Activated naive CD8-positive, alpha-beta T cell treated with anti-CD3 and anti-CD28 coated beads, Interleukin-2, amount 10 ng/mL, durations not matched to agents 7 days and 5 days (primary cell): ENCODE results near the gene CYSTM1. TPM values are rescaled to one million over a fixed set of nuclear protein-coding genes. Genes with fewer than 3 reads are reported as not detected.

Experiments used
- ATAC-seq: fragments of 150-1000 bp; cut with Tn5 transposase; one replicate; pipeline ENCODE4 v1.10.0; 2021; ENCODE audit warnings: low read depth, moderate library complexity
- POLR2A ChIA-PET: fragments of 350-600 bp; sonication (Branson Sonifier 250); formaldehyde crosslinking; loops from one replicate; lab custom pipeline; 2021; ENCODE audit warnings: antibody characterized with exemption; lab: Charles Lee
- DNase-seq: peaks from one replicate; pipeline ENCODE4 v3.0.0; 2021
- H3K27ac Mint-ChIP-seq: one replicate; pipeline ENCODE4 v1.8.0; 2022; ENCODE audit warnings: mild to moderate bottlenecking, mixed read lengths
- H3K27me3 Mint-ChIP-seq: one replicate; pipeline ENCODE4 v1.8.0; 2022; ENCODE audit warnings: mild to moderate bottlenecking, moderate library complexity, mixed read lengths
- H3K36me3 Mint-ChIP-seq: one replicate; pipeline ENCODE4 v1.8.0; 2021; ENCODE audit warnings: mild to moderate bottlenecking, mixed read lengths
- H3K4me1 Mint-ChIP-seq: one replicate; pipeline ENCODE4 v1.8.0; 2021; ENCODE audit warnings: mixed read lengths
- H3K4me3 Mint-ChIP-seq: one replicate; pipeline ENCODE4 v1.8.0; 2022; ENCODE audit warnings: mild to moderate bottlenecking, moderate library complexity, mixed read lengths
- H3K9me3 Mint-ChIP-seq: one replicate; pipeline ENCODE4 v1.8.0; 2021; ENCODE audit warnings: mixed read lengths
- total RNA-seq, 2 experiments: library from RNA; stranded (reverse); gene quantifications; one replicate each; pipeline ENCODE4 v1.2.3, GENCODE V29; 2021

The CYSTM1 gene
- total RNA-seq, 2 experiments from 2014 or later, result 12.1 to 13.5 TPM

DNA sequence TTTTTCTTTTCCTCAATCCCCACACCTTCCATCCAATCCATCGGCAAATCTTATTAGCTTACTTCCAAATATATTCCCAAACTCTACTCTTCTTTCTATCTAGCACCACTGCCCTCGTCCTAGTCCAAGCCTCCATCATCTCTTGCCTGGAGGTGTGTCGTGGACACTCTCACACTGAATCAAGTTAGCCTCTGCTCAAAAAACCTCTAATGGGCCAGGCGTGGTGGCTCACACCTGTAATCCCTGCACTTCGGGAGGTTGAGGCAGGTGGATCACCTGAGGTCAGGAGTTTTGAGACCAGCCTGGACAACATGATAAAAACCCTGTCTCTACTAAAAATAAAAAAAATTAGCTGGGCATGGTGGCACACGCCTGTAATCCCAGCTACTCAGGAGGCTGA is 81.7 kb downstream of the CYSTM1 start:
- no peaks in the 10 kb centered on the region for H3K9me3 Mint-ChIP-seq
- H3K4me1 Mint-ChIP-seq, result peaks cover 45% of the 10 kb centered on the region
- no peak overlapping the region for H3K27ac Mint-ChIP-seq
- H3K36me3 Mint-ChIP-seq, result peaks cover 37% of the 10 kb centered on the region
- DNase-seq (no peak), ATAC-seq (no peak)
- POLR2A ChIA-PET, result interaction anchor here (1.6 kb wide), 1 partner anchor 90 kb away, joined by 5 read pairs; the partner anchor contains the start of gene HBEGF
- no peaks in the 10 kb centered on the region for H3K27me3 Mint-ChIP-seq
- H3K4me3 Mint-ChIP-seq, result no peak overlapping the region

GRCh38 chr5:140258016-140258415 is 83.0 kb downstream of the CYSTM1 start:
- ATAC-seq, result no peak
- Mint-ChIP-seq H3K27me3 (no peaks in the 10 kb centered on the region), H3K4me1 (peaks cover 37% of the 10 kb centered on the region), H3K27ac (peak overlapping the region; percentile 62), H3K36me3 (peaks cover 36% of the 10 kb centered on the region), H3K4me3 (no peak overlapping the region), H3K9me3 (no peaks in the 10 kb centered on the region)
- no peak for DNase-seq
- POLR2A ChIA-PET, result interaction anchor here (1.1 kb wide), 1 partner anchor 20 kb away, joined by 3 read pairs; no protein-coding TSS in a partner anchor

GRCh38 chr5:140258873-140259272 is 83.9 kb downstream of the CYSTM1 start:
- POLR2A ChIA-PET, result no interaction called here
- no peaks in the 10 kb centered on the region for H3K27me3 Mint-ChIP-seq
- peak overlapping the region; percentile 69 for H3K27ac Mint-ChIP-seq
- DNase-seq, result no peak
- peaks cover 33% of the 10 kb centered on the region for H3K36me3 Mint-ChIP-seq
- H3K4me3 Mint-ChIP-seq, result peak overlapping the region; percentile 8
- no peak for ATAC-seq
- no peaks in the 10 kb centered on the region for H3K9me3 Mint-ChIP-seq
- H3K4me1 Mint-ChIP-seq, result peaks cover 34% of the 10 kb centered on the region

GRCh38 chr5:140259500-140259899 is 84.5 kb downstream of the CYSTM1 start:
- ATAC-seq, result peak; percentile 76

GRCh38 chr5:140260089-140260656 is 85.2 kb downstream of the CYSTM1 start:
- Mint-ChIP-seq H3K27me3 (no peaks in the 10 kb centered on the region), H3K9me3 (no peaks in the 10 kb centered on the region), H3K4me3 (no peak overlapping the region), H3K36me3 (peaks cover 37% of the 10 kb centered on the region), H3K27ac (no peak overlapping the region), H3K4me1 (peaks cover 37% of the 10 kb centered on the region)
- ATAC-seq (no peak), DNase-seq (no peak)
- POLR2A ChIA-PET, result interaction anchor here (0.7 to 1.1 kb wide), 2 partner anchors 11 to 76 kb away, joined by 3 to 4 read pairs; no protein-coding TSS in a partner anchor

More at GRCh38 chr5:140259500-140259899, 84.5 kb downstream of the CYSTM1 start:
- peaks cover 34% of the 10 kb centered on the region for H3K4me1 Mint-ChIP-seq
- H3K36me3 Mint-ChIP-seq, result peaks cover 36% of the 10 kb centered on the region
- peak overlapping the region; percentile 69 for H3K27ac Mint-ChIP-seq
- H3K9me3 Mint-ChIP-seq, result no peaks in the 10 kb centered on the region
- DNase-seq, result no peak
- no peaks in the 10 kb centered on the region for H3K27me3 Mint-ChIP-seq
- peak overlapping the region; percentile 51 for H3K4me3 Mint-ChIP-seq
- POLR2A ChIA-PET, result no interaction called here

- POLR2A ChIA-PET, result interaction anchor here (0.7 kb wide), 1 partner anchor 85 kb away, joined by 3 read pairs; the partner anchor contains the start of gene HBEGF
- Mint-ChIP-seq H3K4me1 (peaks cover 51% of the 10 kb centered on the region), H3K9me3 (no peaks in the 10 kb centered on the region), H3K36me3 (peaks cover 39% of the 10 kb centered on the region), H3K27ac (no peak overlapping the region), H3K4me3 (no peak overlapping the region), H3K27me3 (no peaks in the 10 kb centered on the region)
- DNase-seq (no peak), ATAC-seq (no peak)
Observed at GRCh38 chr5:140261403-140262171, 86.6 kb downstream of the CYSTM1 start.

DNA sequence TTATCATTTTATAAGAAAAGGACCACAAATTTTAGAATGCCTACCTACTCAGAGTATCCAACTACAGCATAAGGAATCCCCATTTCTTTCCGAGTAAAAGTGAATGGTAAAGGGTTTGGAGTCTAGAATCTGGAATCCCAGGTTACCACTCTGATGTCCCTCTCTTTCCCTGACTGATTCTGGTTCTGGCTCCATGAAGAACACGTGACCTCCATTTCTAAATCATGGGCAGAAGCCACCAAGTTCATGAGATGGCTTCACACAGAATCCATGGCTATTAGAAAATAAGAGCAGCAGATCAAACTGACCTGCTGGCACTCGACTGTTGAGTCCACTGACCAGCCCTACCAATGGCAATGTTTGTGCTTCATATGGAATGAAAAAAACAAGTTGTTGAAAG is 87.2 kb downstream of the CYSTM1 start:
- POLR2A ChIA-PET, result interaction anchor here (0.6 kb wide), 1 partner anchor 20 kb away, joined by 3 read pairs; no protein-coding TSS in a partner anchor
- no peak overlapping the region for H3K27ac Mint-ChIP-seq
- no peaks in the 10 kb centered on the region for H3K27me3 Mint-ChIP-seq
- ATAC-seq (no peak), DNase-seq (no peak)
- H3K4me1 Mint-ChIP-seq, result peaks cover 57% of the 10 kb centered on the region
- H3K36me3 Mint-ChIP-seq, result peaks cover 37% of the 10 kb centered on the region
- H3K4me3 Mint-ChIP-seq, result no peak overlapping the region
- H3K9me3 Mint-ChIP-seq, result no peaks in the 10 kb centered on the region

DNA sequence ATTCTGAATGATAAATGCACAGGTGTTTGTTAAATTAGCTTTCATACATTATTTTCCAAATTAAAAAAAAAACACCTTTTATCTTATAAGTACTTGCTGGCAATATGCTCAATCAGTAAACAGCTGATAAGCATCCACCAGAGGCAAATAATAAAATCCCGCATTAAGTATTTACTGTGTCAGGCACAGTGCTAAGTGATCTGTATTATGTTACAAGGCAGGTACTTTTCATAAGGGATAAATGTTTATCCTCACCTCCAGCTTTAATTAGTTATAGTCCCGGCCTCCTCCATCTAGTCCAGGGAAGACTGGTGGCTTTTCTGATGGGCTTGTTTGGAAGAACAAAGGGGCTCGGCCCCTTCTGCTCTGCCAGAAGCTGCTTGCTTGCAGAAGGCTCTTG is 87.9 kb downstream of the CYSTM1 start:
- Mint-ChIP-seq H3K36me3 (peaks cover 32% of the 10 kb centered on the region), H3K27ac (peak overlapping the region; percentile 55)

DNA sequence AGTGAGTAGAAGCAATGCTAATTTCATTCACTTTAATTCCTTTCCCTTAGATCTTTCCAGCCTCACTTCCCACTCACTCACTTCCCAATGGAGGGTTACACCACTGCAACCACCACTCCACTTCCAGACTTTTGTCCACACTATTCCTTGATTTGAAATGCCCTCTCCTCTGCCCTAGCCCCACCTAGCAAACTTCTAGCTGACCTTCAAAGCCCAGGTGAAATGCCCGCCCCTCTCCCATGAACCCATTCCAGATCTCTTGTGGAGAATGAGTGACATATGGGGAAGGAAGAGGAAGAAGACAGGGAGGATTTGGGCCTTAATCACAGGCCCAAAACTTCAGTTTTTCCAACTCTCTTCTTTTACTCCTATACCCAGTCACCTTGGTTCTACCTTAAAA is 90.9 kb downstream of the CYSTM1 start:
- Mint-ChIP-seq H3K4me1 (peaks cover 39% of the 10 kb centered on the region), H3K4me3 (peak overlapping the region; percentile 65), H3K36me3 (peaks cover 12% of the 10 kb centered on the region), H3K9me3 (no peaks in the 10 kb centered on the region), H3K27ac (peak overlapping the region; percentile 60), H3K27me3 (no peaks in the 10 kb centered on the region)
- POLR2A ChIA-PET, result interaction anchor here (1.7 kb wide), 2 partner anchors 37 to 81 kb away, joined by 3 to 5 read pairs; partner anchors contain the start of genes HBEGF and PFDN1
- no peak for DNase-seq
- ATAC-seq, result no peak

More for the DNA sequence above, 87.9 kb downstream of the CYSTM1 start:
- Mint-ChIP-seq H3K9me3 (no peaks in the 10 kb centered on the region), H3K27me3 (no peaks in the 10 kb centered on the region), H3K4me3 (no peak overlapping the region), H3K4me1 (peaks cover 58% of the 10 kb centered on the region)
- POLR2A ChIA-PET, result interaction anchor here (0.6 kb wide), 1 partner anchor 19 kb away, joined by 3 read pairs; no protein-coding TSS in a partner anchor
- ATAC-seq, result no peak
- DNase-seq, result no peak

GRCh38 chr5:140266471-140267200 is 91.6 kb downstream of the CYSTM1 start:
- DNase-seq (no peak), ATAC-seq (no peak)
- Mint-ChIP-seq H3K36me3 (peaks cover 12% of the 10 kb centered on the region), H3K4me3 (peak overlapping the region; percentile 65), H3K9me3 (no peaks in the 10 kb centered on the region), H3K4me1 (peaks cover 38% of the 10 kb centered on the region), H3K27ac (peak overlapping the region; percentile 60), H3K27me3 (no peaks in the 10 kb centered on the region)
- POLR2A ChIA-PET, result interaction anchor here (0.9 to 1.7 kb wide), 4 partner anchors 21 to 80 kb away, joined by 3 to 5 read pairs (median 4); partner anchors contain the start of genes HBEGF and PFDN1

- Mint-ChIP-seq H3K27me3 (no peaks in the 10 kb centered on the region), H3K36me3 (peaks cover 12% of the 10 kb centered on the region), H3K27ac (peak overlapping the region; percentile 77), H3K9me3 (no peaks in the 10 kb centered on the region), H3K4me1 (peaks cover 36% of the 10 kb centered on the region), H3K4me3 (peak overlapping the region; percentile 65)
- ATAC-seq (peak; percentile 71), DNase-seq (no peak)
- POLR2A ChIA-PET, result interaction anchor here (0.9 to 1.7 kb wide), 3 partner anchors 22 to 78 kb away, joined by 3 to 5 read pairs (median 4); partner anchors contain the start of gene PFDN1
Observed at GRCh38 chr5:140267201-140267540, 92.2 kb downstream of the CYSTM1 start.

- Mint-ChIP-seq H3K4me1 (peaks cover 34% of the 10 kb centered on the region), H3K36me3 (peaks cover 8% of the 10 kb centered on the region), H3K9me3 (no peaks in the 10 kb centered on the region), H3K27ac (peak overlapping the region; percentile 77), H3K4me3 (peak overlapping the region; percentile 65), H3K27me3 (no peaks in the 10 kb centered on the region)
- DNase-seq (no peak), ATAC-seq (peak; percentile 8)
- POLR2A ChIA-PET, result interaction anchor here (0.6 to 1.1 kb wide), 3 partner anchors 22 to 77 kb away, joined by 3 to 4 read pairs (median 3); no protein-coding TSS in a partner anchor
Observed at GRCh38 chr5:140267559-140268018, 92.6 kb downstream of the CYSTM1 start.

DNA sequence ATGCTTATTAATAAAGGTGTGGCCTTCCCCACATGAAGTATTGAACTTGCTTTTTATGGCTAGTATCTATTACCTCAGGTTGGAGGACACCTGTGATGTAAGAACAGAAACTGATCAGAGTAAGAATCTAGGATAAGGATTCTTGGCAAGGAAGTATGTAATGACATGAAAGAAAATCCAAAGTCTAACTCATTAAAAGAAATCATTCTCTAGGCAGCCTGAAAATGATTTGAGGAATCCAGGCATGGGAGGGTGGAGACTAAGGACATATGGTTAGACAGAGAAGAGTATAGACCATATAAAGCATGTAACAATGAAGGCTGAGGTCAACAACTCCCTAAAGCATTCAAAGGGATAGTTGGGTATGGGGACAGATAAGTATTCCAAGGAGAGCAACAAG is 95.0 kb downstream of the CYSTM1 start:
- Mint-ChIP-seq H3K4me3 (no peak overlapping the region), H3K36me3 (peaks cover 12% of the 10 kb centered on the region), H3K9me3 (no peaks in the 10 kb centered on the region), H3K27me3 (no peaks in the 10 kb centered on the region), H3K4me1 (peaks cover 40% of the 10 kb centered on the region), H3K27ac (no peak overlapping the region)
- no peak for ATAC-seq
- no peak for DNase-seq
- POLR2A ChIA-PET, result no interaction called here
